ENCODE results near the gene PRDX5. TPM values are rescaled to one million over a fixed set of nuclear protein-coding genes. Genes with fewer than 3 reads are reported as not detected.

PRDX5 gene
- total RNA-seq, 1 experiment from 2014 or later, result 255 TPM

GRCh38 chr11:64340671-64341335 is 22.9 kb downstream of the PRDX5 start:
- POLR2A ChIA-PET, result interaction anchor here (0.9 to 2.2 kb wide), 7 partner anchors 12 to 438 kb away, joined by 3 to 11 read pairs (median 5); partner anchors contain the start of genes PRDX5, SF1 and TRMT112
- ATAC-seq (peak; percentile 68), DNase-seq (ENCODE audit: low spot score) (peak; percentile 94)
- H3K27ac Mint-ChIP-seq, result no peak overlapping the region; the same call in none of the 2 replicates
- no peaks in the 10 kb centered on the region for H3K9me3 Mint-ChIP-seq
- H3K36me3 Mint-ChIP-seq, result no peaks in the 10 kb centered on the region
- no peak for TF ChIP-seq IRF2 (CRISPR knock-in tag; IDR thresholded peaks at IDR 0.05; ENCODE audit: borderline replicate concordance, low read depth)
- no peak for TF ChIP-seq RORB (CRISPR knock-in tag; IDR thresholded peaks at IDR 0.05)
- TF ChIP-seq HMGA2 (CRISPR knock-in tag; IDR thresholded peaks at IDR 0.05), result no peak
- no peak for TF ChIP-seq GTF2I (CRISPR knock-in tag; conservative IDR thresholded peaks at IDR 0.05)
- no peak for TF ChIP-seq NFATC4 (CRISPR knock-in tag; IDR thresholded peaks at IDR 0.05)
- no peak for TF ChIP-seq ZSCAN18 (CRISPR knock-in tag; IDR thresholded peaks at IDR 0.05)
- no peak for TF ChIP-seq TEAD1 (CRISPR knock-in tag; IDR thresholded peaks at IDR 0.05)
- TF ChIP-seq SP1 (CRISPR knock-in tag; conservative IDR thresholded peaks at IDR 0.05), result 0 out of 2 replicates have a peak, but pooled peaks have one; percentile 30
- no peak for TF ChIP-seq CREM (CRISPR knock-in tag; IDR thresholded peaks at IDR 0.05)
- TF ChIP-seq, protein P1, sequence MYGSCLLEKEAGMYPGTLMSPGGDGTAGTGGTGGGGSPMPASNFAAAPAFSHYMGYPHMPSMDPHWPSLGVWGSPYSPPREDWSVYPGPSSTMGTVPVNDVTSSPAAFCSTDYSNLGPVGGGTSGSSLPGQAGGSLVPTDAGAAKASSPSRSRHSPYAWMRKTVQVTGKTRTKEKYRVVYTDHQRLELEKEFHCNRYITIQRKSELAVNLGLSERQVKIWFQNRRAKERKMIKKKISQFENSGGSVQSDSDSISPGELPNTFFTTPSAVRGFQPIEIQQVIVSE (CRISPR knock-in tag; IDR thresholded peaks at IDR 0.05; ENCODE audit: borderline replicate concordance), result no peak
- 0 out of 2 replicates have a peak, but pooled peaks have one; percentile 43 for TF ChIP-seq ZNF232 (CRISPR knock-in tag; IDR thresholded peaks at IDR 0.05)
- TF ChIP-seq GRHL2 (CRISPR knock-in tag; IDR thresholded peaks at IDR 0.05; ENCODE audit: insufficient replicate concordance, severe bottlenecking), result no peak
- no peak for TF ChIP-seq CREB1 (CRISPR knock-in tag; IDR thresholded peaks at IDR 0.05)
- TF ChIP-seq, protein P2, sequence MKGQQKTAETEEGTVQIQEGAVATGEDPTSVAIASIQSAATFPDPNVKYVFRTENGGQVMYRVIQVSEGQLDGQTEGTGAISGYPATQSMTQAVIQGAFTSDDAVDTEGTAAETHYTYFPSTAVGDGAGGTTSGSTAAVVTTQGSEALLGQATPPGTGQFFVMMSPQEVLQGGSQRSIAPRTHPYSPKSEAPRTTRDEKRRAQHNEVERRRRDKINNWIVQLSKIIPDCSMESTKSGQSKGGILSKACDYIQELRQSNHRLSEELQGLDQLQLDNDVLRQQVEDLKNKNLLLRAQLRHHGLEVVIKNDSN (CRISPR knock-in tag; IDR thresholded peaks at IDR 0.05), result no peak
- peaks cover 30% of the 10 kb centered on the region for H3K27me3 Mint-ChIP-seq (ENCODE audit: low read depth)
- CTCF ChIA-PET, result interaction anchor here (0.7 to 13.9 kb wide), 35 partner anchors 9 to 462 kb away, joined by 3 to 437 read pairs (median 7); partner anchors contain the start of genes CATSPERZ, MAP4K2, PLCB3 and PRDX5
- peak overlapping the region; percentile 69 for H3K4me3 Mint-ChIP-seq
- H3K4me1 Mint-ChIP-seq, result peaks cover 20% of the 10 kb centered on the region

DNA sequence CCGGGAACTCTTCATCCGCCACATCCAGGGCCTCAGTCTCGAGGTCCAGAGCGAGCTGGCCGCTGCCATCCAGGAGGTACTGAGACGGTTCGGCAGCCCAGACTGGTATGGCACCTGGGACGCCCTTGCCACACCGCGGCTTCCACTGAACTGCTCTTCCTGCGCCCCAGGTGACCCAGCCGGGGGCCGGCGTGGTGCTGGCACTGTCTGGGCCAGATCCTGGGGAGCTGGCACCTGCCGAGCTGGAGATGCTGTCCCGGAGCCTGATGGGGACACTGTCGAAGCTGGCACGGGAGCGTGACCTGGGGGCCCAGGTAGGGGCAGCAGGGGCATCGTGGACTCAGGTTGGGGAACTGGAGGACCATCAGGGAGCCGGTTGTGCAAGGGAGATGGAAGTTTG is 23.5 kb downstream of the PRDX5 start:
- Mint-ChIP-seq H3K9me3 (no peaks in the 10 kb centered on the region), H3K4me3 (peak overlapping the region; percentile 69), H3K4me1 (peaks cover 20% of the 10 kb centered on the region), H3K27ac (no peak overlapping the region; the same call in 1 of the 2 replicates), H3K36me3 (no peaks in the 10 kb centered on the region), H3K27me3 (ENCODE audit: low read depth) (peaks cover 30% of the 10 kb centered on the region)
- ChIA-PET CTCF (interaction anchor here (0.7 to 13.9 kb wide), 42 partner anchors 10 to 461 kb away, joined by 3 to 437 read pairs (median 6); partner anchors contain the start of genes CATSPERZ, ESRRA, MAP4K2 and PLCB3), POLR2A (interaction anchor here (0.9 to 2.2 kb wide), 8 partner anchors 12 to 437 kb away, joined by 3 to 11 read pairs (median 6); partner anchors contain the start of genes PRDX5, SF1 and TRMT112)
- TF ChIP-seq, protein P3, sequence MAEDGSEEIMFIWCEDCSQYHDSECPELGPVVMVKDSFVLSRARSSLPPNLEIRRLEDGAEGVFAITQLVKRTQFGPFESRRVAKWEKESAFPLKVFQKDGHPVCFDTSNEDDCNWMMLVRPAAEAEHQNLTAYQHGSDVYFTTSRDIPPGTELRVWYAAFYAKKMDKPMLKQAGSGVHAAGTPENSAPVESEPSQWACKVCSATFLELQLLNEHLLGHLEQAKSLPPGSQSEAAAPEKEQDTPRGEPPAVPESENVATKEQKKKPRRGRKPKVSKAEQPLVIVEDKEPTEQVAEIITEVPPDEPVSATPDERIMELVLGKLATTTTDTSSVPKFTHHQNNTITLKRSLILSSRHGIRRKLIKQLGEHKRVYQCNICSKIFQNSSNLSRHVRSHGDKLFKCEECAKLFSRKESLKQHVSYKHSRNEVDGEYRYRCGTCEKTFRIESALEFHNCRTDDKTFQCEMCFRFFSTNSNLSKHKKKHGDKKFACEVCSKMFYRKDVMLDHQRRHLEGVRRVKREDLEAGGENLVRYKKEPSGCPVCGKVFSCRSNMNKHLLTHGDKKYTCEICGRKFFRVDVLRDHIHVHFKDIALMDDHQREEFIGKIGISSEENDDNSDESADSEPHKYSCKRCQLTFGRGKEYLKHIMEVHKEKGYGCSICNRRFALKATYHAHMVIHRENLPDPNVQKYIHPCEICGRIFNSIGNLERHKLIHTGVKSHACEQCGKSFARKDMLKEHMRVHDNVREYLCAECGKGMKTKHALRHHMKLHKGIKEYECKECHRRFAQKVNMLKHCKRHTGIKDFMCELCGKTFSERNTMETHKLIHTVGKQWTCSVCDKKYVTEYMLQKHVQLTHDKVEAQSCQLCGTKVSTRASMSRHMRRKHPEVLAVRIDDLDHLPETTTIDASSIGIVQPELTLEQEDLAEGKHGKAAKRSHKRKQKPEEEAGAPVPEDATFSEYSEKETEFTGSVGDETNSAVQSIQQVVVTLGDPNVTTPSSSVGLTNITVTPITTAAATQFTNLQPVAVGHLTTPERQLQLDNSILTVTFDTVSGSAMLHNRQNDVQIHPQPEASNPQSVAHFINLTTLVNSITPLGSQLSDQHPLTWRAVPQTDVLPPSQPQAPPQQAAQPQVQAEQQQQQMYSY (CRISPR knock-in tag; IDR thresholded peaks at IDR 0.05), result 0 out of 2 replicates have a peak, but pooled peaks have one; percentile 16
- 0 out of 2 replicates have a peak, but pooled peaks have one; percentile 53 for TF ChIP-seq RELA (CRISPR knock-in tag; IDR thresholded peaks at IDR 0.05; ENCODE audit: borderline replicate concordance)
- TF ChIP-seq, protein P4, sequence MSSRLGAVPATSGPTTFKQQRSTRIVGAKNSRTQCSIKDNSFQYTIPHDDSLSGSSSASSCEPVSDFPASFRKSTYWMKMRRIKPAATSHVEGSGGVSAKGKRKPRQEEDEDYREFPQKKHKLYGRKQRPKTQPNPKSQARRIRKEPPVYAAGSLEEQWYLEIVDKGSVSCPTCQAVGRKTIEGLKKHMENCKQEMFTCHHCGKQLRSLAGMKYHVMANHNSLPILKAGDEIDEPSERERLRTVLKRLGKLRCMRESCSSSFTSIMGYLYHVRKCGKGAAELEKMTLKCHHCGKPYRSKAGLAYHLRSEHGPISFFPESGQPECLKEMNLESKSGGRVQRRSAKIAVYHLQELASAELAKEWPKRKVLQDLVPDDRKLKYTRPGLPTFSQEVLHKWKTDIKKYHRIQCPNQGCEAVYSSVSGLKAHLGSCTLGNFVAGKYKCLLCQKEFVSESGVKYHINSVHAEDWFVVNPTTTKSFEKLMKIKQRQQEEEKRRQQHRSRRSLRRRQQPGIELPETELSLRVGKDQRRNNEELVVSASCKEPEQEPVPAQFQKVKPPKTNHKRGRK (CRISPR knock-in tag; IDR thresholded peaks at IDR 0.05; ENCODE audit: borderline replicate concordance), result no peak
- ATAC-seq (no peak), DNase-seq (ENCODE audit: low spot score) (no peak)
